ENCODE measurements around the gene CUX1. TPM values are rescaled to one million over a fixed set of nuclear protein-coding genes. Genes with fewer than 3 reads are reported as not detected.

CUX1 gene
- total RNA-seq, 1 experiment from 2014 or later, result 64.3 TPM

GRCh38 chr7:102318482-102318971 is 501.1 kb downstream of the CUX1 start (continued):
- TF ChIP-seq HMGXB4 (CRISPR knock-in tag; IDR thresholded peaks at IDR 0.05) (no peak), ZNF263 (CRISPR knock-in tag; IDR thresholded peaks at IDR 0.05; ENCODE audit: low read depth) (no peak)
- TF ChIP-seq, protein P1, sequence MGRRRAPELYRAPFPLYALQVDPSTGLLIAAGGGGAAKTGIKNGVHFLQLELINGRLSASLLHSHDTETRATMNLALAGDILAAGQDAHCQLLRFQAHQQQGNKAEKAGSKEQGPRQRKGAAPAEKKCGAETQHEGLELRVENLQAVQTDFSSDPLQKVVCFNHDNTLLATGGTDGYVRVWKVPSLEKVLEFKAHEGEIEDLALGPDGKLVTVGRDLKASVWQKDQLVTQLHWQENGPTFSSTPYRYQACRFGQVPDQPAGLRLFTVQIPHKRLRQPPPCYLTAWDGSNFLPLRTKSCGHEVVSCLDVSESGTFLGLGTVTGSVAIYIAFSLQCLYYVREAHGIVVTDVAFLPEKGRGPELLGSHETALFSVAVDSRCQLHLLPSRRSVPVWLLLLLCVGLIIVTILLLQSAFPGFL (CRISPR knock-in tag; IDR thresholded peaks at IDR 0.05; ENCODE audit: borderline replicate concordance), result no peak

DNA sequence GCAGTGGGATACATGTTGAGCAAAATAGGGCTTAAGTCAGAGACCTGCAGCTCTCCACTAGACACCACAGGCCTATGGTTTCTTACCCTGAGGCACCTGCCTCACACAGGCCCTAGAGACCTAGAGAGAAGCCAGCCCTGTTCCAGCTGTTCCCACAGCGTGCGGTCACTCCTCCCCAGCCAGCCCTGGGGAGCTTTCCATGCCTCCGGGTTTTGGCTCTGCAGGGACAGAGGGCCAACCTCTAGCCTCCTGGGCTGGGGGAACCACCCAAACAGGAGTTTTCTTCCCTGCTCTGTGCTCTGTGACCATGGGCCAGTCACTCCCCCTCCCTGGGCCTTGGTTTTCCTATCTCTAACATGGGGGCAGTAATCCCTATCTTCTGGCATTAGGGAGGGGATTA is 502.2 kb downstream of the CUX1 start:
- peaks cover 13% of the 10 kb centered on the region for H3K27me3 Mint-ChIP-seq (ENCODE audit: low read depth)
- no peak overlapping the region for H3K4me3 Mint-ChIP-seq
- CTCF ChIA-PET, result interaction anchor here (0.8 to 3.3 kb wide), 3 partner anchors 12 to 19 kb away, joined by 3 to 14 read pairs (median 5); no protein-coding TSS in a partner anchor
- H3K27ac Mint-ChIP-seq, result no peak overlapping the region
- H3K9me3 Mint-ChIP-seq, result no peaks in the 10 kb centered on the region
- no peak for ATAC-seq
- no peak for DNase-seq (ENCODE audit: low spot score)
- POLR2A ChIA-PET, result no interaction called here
- peaks cover 19% of the 10 kb centered on the region for H3K4me1 Mint-ChIP-seq
- TF ChIP-seq JUN (CRISPR knock-in tag; IDR thresholded peaks at IDR 0.05) (no peak), NR2C2 (CRISPR knock-in tag; IDR thresholded peaks at IDR 0.05) (no peak), ZNF423 (CRISPR knock-in tag; IDR thresholded peaks at IDR 0.05) (no peak), CBFB (CRISPR knock-in tag; IDR thresholded peaks at IDR 0.05; ENCODE audit: low read depth) (no peak), CREB1 (CRISPR knock-in tag; IDR thresholded peaks at IDR 0.05) (no peak), MLX (CRISPR knock-in tag; IDR thresholded peaks at IDR 0.05) (no peak), FOXP1 (CRISPR knock-in tag; IDR thresholded peaks at IDR 0.05; ENCODE audit: borderline replicate concordance) (no peak), SMAD3 (CRISPR knock-in tag; IDR thresholded peaks at IDR 0.05; ENCODE audit: borderline replicate concordance) (no peak), MYBL2 (CRISPR knock-in tag; IDR thresholded peaks at IDR 0.05) (no peak), FOXJ3 (CRISPR knock-in tag; IDR thresholded peaks at IDR 0.05; ENCODE audit: borderline replicate concordance) (no peak), RELA (CRISPR knock-in tag; IDR thresholded peaks at IDR 0.05; ENCODE audit: borderline replicate concordance) (no peak), FOXP4 (CRISPR knock-in tag; IDR thresholded peaks at IDR 0.05) (no peak), NR3C1 (CRISPR knock-in tag; conservative IDR thresholded peaks at IDR 0.05; ENCODE audit: low read depth) (no peak), ZNF263 (CRISPR knock-in tag; IDR thresholded peaks at IDR 0.05; ENCODE audit: low read depth) (no peak)
- TF ChIP-seq, protein P2, sequence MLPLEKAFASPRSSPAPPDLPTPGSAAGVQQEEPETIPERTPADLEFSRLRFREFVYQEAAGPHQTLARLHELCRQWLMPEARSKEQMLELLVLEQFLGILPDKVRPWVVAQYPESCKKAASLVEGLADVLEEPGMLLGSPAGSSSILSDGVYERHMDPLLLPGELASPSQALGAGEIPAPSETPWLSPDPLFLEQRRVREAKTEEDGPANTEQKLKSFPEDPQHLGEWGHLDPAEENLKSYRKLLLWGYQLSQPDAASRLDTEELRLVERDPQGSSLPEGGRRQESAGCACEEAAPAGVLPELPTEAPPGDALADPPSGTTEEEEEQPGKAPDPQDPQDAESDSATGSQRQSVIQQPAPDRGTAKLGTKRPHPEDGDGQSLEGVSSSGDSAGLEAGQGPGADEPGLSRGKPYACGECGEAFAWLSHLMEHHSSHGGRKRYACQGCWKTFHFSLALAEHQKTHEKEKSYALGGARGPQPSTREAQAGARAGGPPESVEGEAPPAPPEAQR (CRISPR knock-in tag; IDR thresholded peaks at IDR 0.05), result no peak
- peaks cover 7% of the 10 kb centered on the region for H3K36me3 Mint-ChIP-seq

- ATAC-seq, result no peak
- H3K27ac Mint-ChIP-seq, result no peak overlapping the region
- TF ChIP-seq SMAD4 (CRISPR knock-in tag; IDR thresholded peaks at IDR 0.05), result no peak
- TF ChIP-seq NFE2L1 (CRISPR knock-in tag; IDR thresholded peaks at IDR 0.05), result no peak
- no peak for TF ChIP-seq ZNF263 (CRISPR knock-in tag; IDR thresholded peaks at IDR 0.05; ENCODE audit: low read depth)
- TF ChIP-seq ZBTB21 (CRISPR knock-in tag; IDR thresholded peaks at IDR 0.05; ENCODE audit: borderline replicate concordance), result no peak
- no peak for TF ChIP-seq RORB (CRISPR knock-in tag; IDR thresholded peaks at IDR 0.05)
- TF ChIP-seq ZNF396 (CRISPR knock-in tag; IDR thresholded peaks at IDR 0.05; ENCODE audit: borderline replicate concordance), result no peak
- TF ChIP-seq PRRX2 (CRISPR knock-in tag; IDR thresholded peaks at IDR 0.05), result no peak
- TF ChIP-seq, protein P3, sequence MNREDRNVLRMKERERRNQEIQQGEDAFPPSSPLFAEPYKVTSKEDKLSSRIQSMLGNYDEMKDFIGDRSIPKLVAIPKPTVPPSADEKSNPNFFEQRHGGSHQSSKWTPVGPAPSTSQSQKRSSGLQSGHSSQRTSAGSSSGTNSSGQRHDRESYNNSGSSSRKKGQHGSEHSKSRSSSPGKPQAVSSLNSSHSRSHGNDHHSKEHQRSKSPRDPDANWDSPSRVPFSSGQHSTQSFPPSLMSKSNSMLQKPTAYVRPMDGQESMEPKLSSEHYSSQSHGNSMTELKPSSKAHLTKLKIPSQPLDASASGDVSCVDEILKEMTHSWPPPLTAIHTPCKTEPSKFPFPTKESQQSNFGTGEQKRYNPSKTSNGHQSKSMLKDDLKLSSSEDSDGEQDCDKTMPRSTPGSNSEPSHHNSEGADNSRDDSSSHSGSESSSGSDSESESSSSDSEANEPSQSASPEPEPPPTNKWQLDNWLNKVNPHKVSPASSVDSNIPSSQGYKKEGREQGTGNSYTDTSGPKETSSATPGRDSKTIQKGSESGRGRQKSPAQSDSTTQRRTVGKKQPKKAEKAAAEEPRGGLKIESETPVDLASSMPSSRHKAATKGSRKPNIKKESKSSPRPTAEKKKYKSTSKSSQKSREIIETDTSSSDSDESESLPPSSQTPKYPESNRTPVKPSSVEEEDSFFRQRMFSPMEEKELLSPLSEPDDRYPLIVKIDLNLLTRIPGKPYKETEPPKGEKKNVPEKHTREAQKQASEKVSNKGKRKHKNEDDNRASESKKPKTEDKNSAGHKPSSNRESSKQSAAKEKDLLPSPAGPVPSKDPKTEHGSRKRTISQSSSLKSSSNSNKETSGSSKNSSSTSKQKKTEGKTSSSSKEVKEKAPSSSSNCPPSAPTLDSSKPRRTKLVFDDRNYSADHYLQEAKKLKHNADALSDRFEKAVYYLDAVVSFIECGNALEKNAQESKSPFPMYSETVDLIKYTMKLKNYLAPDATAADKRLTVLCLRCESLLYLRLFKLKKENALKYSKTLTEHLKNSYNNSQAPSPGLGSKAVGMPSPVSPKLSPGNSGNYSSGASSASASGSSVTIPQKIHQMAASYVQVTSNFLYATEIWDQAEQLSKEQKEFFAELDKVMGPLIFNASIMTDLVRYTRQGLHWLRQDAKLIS (CRISPR knock-in tag; IDR thresholded peaks at IDR 0.05; ENCODE audit: borderline replicate concordance), result no peak
These were observed 502.8 kb downstream of the CUX1 start for GRCh38 chr7:102320181-102320580.

More at GRCh38 chr7:102320181-102320580, 502.8 kb downstream of the CUX1 start:
- ChIA-PET CTCF (interaction anchor here (1.2 to 1.6 kb wide), 2 partner anchors 16 to 24 kb away, joined by 3 to 6 read pairs; no protein-coding TSS in a partner anchor), POLR2A (no interaction called here)
- peaks cover 6% of the 10 kb centered on the region for H3K36me3 Mint-ChIP-seq
- DNase-seq (ENCODE audit: low spot score), result no peak
- H3K27me3 Mint-ChIP-seq (ENCODE audit: low read depth), result peaks cover 13% of the 10 kb centered on the region
- H3K4me3 Mint-ChIP-seq, result no peak overlapping the region
- H3K9me3 Mint-ChIP-seq, result no peaks in the 10 kb centered on the region
- peaks cover 19% of the 10 kb centered on the region for H3K4me1 Mint-ChIP-seq
